Activated gamma-delta T cell (primary cell): ENCODE data around the gene MST1R.

Experiments
- DNase-seq: peaks from one replicate; lab custom pipeline; 2025; lab: John Stamatoyannopoulos, UW

MST1R gene

DNA sequence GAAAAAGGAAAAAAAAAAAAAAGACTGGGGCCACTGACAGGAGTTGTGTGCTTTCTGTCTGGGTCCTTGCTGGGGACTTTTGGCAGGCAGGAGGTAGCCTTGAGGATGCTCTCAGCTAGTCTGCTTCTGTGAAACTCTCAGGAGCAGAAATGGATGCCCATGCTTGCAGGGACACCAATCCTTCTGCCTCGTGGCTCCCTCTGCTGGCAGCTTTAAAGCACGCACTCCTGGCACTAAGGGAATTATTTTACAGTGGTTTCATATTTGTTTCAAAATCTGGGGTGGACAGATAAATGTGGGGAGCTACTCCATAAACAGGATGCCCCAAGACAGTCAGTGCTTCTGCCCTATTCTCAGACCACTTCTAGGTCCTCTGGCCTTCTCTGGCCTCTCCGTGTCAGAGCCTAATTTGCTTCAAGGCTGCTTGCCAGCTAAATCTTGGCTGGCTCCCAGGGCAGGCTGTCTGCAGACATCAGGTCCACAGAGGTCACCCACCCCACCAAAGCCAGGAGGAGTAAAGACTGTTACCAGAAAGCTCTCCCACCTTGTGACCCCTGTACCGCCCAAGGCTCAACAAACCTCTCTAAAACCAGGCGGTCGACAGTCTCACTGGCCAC is 64.4 kb downstream of the MST1R start:
- no peak for DNase-seq
